Esophagus squamous epithelium (tissue), 4 donors: ENCODE data around the gene RORC.

Source experiments
- POLR2A ChIP-seq, 4 donors: fragments of 450-650 bp; IDR thresholded peaks; one replicate each; pipeline ENCODE4 v1.6.1; 2017; ENCODE audit warnings: antibody characterized with exemption in 4 of 4, mild to moderate bottlenecking in 4 of 4, moderate library complexity in 3 of 4
- TF ChIP-seq, protein P1 (sequence below), 6 experiments: fragments of 450-650 bp in 4 of 6; fragments of 200-600 bp in 2 of 6; sonication (generic) in 2 of 6; IDR thresholded peaks; one replicate each; pipeline ENCODE4 v1.5.1; 2016 to 2019; ENCODE audit warnings: antibody characterized with exemption in 6 of 6, mild to moderate bottlenecking in 4 of 6, moderate library complexity in 4 of 6

DNA sequence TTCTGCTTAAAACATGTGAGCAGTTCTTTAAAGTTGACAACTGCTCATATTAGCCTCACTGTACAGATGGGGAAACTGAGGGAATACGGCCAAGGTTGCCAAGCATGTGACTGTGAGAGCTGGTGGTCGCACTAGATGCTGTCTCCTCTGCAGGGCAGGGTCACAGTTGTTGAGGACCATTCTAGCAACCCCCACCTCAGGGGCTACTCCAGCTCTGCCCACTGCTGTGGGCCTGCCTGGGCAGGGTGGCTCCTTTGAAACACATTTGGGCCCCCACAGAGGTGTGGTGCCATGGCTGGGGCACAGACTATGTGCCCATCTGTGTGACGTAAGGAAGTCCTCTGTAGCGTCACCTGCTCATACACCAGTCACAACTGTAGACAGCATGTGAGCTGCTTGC is 21.1 kb upstream of the RORC start:
- TF ChIP-seq, protein P1, sequence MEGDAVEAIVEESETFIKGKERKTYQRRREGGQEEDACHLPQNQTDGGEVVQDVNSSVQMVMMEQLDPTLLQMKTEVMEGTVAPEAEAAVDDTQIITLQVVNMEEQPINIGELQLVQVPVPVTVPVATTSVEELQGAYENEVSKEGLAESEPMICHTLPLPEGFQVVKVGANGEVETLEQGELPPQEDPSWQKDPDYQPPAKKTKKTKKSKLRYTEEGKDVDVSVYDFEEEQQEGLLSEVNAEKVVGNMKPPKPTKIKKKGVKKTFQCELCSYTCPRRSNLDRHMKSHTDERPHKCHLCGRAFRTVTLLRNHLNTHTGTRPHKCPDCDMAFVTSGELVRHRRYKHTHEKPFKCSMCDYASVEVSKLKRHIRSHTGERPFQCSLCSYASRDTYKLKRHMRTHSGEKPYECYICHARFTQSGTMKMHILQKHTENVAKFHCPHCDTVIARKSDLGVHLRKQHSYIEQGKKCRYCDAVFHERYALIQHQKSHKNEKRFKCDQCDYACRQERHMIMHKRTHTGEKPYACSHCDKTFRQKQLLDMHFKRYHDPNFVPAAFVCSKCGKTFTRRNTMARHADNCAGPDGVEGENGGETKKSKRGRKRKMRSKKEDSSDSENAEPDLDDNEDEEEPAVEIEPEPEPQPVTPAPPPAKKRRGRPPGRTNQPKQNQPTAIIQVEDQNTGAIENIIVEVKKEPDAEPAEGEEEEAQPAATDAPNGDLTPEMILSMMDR (IDR thresholded peaks at IDR 0.05): no peak
- no peak for TF ChIP-seq POLR2A (IDR thresholded peaks at IDR 0.05)
